ENCODE data around the gene TBL3.

The TBL3 gene

DNA sequence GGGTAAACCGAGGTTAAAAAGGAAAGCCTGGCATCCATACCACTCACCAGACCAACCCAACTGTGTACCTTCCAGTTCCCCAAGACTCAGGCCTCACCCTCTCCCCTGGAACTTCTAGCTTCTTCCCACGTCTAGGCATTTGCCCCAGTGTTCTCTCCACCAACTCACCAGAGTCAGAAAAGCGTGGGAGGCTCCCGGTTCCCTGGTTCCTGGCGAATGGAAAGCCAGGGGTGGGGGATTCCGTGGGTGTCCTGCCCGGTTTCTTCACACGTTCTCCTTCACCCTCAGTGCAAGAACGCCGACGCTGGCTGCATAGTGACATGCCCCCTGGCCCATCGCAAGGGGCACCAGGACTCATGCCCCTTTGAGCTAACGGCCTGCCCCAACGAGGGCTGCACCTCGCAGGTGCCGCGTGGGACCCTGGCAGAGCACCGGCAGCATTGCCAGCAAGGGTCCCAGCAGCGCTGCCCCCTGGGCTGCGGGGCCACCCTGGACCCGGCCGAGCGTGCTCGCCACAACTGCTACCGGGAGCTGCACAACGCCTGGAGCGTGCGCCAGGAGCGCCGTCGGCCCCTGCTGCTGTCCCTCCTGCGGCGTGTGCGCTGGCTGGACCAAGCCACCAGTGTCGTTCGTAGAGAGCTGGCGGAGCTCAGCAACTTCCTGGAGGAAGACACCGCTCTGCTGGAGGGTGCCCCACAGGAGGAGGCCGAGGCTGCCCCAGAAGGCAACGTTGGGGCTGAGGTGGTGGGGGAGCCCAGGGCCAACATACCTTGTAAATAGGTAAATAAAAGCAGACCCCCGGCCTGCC, 3.5 kb upstream of the TBL3 start:
- Histone ChIP-seq H3K4me3 (ENCODE audit: low read depth, low read length) (no peak overlapping the region), H3K27me3 (ENCODE audit: control insufficient read depth, insufficient read depth, low read length) (no peaks in the 10 kb centered on the region), H3K27ac (ENCODE audit: low read depth, low read length) (no peak overlapping the region), H3K4me1 (ENCODE audit: control insufficient read depth, insufficient read depth, low read length) (peaks cover 11% of the 10 kb centered on the region), H3K9me3 (ENCODE audit: control insufficient read depth, insufficient read depth, low read depth, low read length) (no peaks in the 10 kb centered on the region), H3K9ac (ENCODE audit: low read length) (no peak overlapping the region), H3K36me3 (ENCODE audit: control insufficient read depth, insufficient read depth, low read length) (peaks cover 9% of the 10 kb centered on the region)

DNA sequence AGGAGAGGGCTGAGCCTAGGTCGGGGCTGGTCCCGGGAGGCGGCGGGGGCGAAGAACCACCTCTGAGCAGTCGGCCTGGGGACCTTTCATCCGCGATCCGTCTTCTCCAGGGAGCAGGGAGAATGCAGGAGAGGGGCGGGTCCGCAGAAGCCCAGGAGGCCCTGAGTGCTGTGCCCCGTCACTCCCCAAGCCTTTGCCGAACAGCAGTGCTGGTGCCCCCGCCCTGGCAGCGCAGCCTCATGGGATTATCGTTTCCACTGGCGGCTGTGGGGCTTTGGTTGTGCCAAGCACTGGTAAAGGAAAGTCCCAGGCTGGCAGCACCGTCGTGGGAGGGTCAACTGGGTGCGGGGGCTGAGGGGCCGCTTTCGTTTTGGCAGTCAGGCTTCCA, 631 bp downstream of the TBL3 start:
- no peaks in the 10 kb centered on the region for H3K9me3 ChIP-seq (ENCODE audit: control insufficient read depth, insufficient read depth, low read depth, low read length)
- H3K27me3 ChIP-seq (ENCODE audit: control insufficient read depth, insufficient read depth, low read length): no peaks in the 10 kb centered on the region
- peaks cover 35% of the 10 kb centered on the region for H3K36me3 ChIP-seq (ENCODE audit: control insufficient read depth, insufficient read depth, low read length)
- peak overlapping the region; percentile 62; the same call in 1 of the 2 replicates for H3K27ac ChIP-seq (ENCODE audit: low read depth, low read length)
- H3K4me1 ChIP-seq (ENCODE audit: control insufficient read depth, insufficient read depth, low read length): peaks cover 6% of the 10 kb centered on the region; the same call in 1 of the 2 replicates
- H3K9ac ChIP-seq (ENCODE audit: low read length): peak overlapping the region; percentile 88
- peak overlapping the region; percentile 94 for H3K4me3 ChIP-seq (ENCODE audit: low read depth, low read length)

DNA sequence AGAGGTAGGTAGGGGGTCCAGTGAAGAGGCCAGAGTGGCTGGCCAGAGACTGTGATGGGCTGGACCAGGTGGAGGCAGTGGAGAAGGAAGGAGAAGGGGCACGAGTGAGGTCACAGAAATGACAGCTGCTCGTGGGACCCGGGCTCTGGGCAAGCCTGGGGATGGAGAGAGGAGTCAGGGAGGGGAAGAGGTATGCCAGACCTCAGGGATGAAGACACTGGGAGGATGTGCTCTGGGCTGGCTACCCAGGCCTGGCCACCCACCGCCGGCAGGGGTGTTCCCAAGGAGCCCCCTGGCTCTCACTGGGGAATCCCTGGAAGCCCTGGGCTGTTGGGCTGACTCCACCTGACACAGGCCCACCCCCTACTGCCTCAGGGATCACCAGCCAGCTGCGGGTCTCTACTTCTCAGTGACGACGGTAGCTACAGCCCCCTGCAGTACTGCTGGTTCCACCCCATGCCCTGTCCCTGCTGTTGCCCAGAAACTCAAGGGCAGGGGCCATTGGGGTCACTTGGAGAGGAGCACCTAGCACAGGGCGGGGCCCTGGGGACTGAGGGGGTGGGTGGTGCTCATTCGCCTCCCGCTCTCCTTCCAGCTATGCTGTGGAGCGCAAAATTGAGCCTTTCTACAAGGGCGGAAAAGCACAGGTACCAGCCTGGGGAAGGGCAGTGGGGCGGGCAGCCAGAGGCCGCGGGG, 1.8 kb downstream of the TBL3 start:
- Histone ChIP-seq H3K9ac (ENCODE audit: low read length) (no peak overlapping the region), H3K27ac (ENCODE audit: low read depth, low read length) (no peak overlapping the region), H3K27me3 (ENCODE audit: control insufficient read depth, insufficient read depth, low read length) (no peaks in the 10 kb centered on the region; the same call in 1 of the 2 replicates), H3K36me3 (ENCODE audit: control insufficient read depth, insufficient read depth, low read length) (peaks cover 43% of the 10 kb centered on the region), H3K4me1 (ENCODE audit: control insufficient read depth, insufficient read depth, low read length) (peaks cover 7% of the 10 kb centered on the region), H3K9me3 (ENCODE audit: control insufficient read depth, insufficient read depth, low read depth, low read length) (no peaks in the 10 kb centered on the region), H3K4me3 (ENCODE audit: low read depth, low read length) (no peak overlapping the region)

DNA sequence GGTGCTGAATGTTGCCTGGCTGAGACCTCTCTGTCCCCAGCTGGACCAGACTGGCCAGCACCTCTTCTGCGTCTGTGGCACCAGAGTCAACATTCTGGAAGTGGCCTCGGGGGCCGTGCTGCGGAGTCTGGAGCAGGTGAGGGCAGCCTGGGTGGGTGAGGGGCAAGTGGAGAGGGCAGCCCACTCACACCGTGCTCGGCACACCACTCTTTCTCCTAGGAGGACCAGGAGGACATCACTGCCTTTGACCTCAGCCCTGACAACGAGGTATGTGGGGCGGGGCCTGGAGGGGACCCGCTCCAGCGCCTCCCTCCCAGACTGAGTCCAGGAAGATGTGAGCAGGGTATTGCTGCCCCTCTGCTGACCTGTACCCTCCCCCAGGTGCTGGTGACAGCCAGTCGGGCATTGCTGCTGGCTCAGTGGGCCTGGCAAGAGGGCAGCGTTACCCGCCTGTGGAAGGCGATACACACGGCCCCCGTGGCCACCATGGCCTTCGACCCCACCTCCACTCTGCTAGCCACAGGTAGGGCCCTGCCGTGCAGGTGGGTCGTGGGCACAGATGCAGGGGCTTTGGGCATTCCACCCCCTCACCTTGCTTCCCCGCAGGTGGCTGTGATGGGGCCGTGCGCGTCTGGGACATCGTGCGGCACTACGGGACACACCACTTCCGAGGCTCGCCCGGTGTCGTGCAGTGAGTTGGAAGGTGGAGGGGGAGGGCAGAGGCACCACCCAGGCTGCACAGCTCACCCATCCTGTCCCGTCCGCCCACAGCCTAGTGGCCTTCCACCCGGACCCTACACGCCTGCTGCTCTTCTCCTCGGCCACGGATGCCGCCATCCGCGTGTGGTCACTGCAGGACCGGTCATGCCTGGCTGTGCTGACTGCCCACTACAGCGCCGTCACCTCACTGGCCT, 2.6 kb downstream of the TBL3 start:
- Histone ChIP-seq H3K9ac (ENCODE audit: low read length) (no peak overlapping the region), H3K36me3 (ENCODE audit: control insufficient read depth, insufficient read depth, low read length) (peaks cover 43% of the 10 kb centered on the region), H3K4me1 (ENCODE audit: control insufficient read depth, insufficient read depth, low read length) (peaks cover 8% of the 10 kb centered on the region), H3K9me3 (ENCODE audit: control insufficient read depth, insufficient read depth, low read depth, low read length) (no peaks in the 10 kb centered on the region), H3K27me3 (ENCODE audit: control insufficient read depth, insufficient read depth, low read length) (peaks cover 4% of the 10 kb centered on the region), H3K27ac (ENCODE audit: low read depth, low read length) (no peak overlapping the region), H3K4me3 (ENCODE audit: low read depth, low read length) (no peak overlapping the region)

DNA sequence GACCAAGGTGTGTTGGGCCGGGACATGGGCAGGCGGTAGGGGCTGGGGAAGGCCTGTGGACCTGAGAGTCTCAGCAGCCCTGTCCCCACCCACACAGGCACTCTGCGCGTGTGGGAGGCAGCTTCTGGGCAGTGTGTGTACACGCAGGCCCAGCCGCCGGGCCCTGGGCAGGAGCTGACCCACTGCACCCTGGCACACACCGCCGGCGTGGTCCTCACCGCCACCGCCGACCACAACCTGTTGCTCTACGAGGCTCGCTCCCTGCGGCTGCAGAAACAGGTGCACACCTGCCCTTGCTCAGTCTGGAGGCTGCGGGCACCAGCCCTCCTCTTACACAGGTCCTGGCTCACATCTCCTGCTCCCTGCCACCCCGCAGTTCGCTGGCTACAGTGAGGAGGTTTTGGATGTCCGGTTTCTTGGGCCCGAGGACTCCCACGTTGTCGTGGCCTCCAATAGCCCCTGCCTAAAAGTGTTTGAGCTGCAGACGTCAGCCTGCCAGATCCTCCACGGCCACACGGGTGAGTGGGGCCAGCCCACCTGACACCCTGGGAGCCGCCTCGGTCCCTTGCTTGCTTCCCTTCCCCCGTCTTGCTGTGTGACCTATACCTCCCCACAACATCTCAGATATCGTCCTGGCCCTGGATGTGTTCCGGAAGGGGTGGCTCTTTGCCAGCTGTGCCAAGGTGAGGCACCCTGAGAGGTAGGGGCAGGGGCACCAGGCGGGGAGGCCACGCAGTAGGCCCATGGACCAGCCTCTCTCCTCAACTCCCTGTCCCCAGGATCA, 3.8 kb downstream of the TBL3 start:
- H3K36me3 ChIP-seq (ENCODE audit: control insufficient read depth, insufficient read depth, low read length): peaks cover 43% of the 10 kb centered on the region
- H3K4me3 ChIP-seq (ENCODE audit: low read depth, low read length): no peak overlapping the region
- H3K4me1 ChIP-seq (ENCODE audit: control insufficient read depth, insufficient read depth, low read length): peaks cover 14% of the 10 kb centered on the region
- H3K9me3 ChIP-seq (ENCODE audit: control insufficient read depth, insufficient read depth, low read depth, low read length): no peaks in the 10 kb centered on the region
- no peak overlapping the region for H3K27ac ChIP-seq (ENCODE audit: low read depth, low read length)
- no peak overlapping the region for H3K9ac ChIP-seq (ENCODE audit: low read length)
- H3K27me3 ChIP-seq (ENCODE audit: control insufficient read depth, insufficient read depth, low read length): peaks cover 16% of the 10 kb centered on the region

GRCh38 chr16:1976216-1976520, 4.3 kb downstream of the TBL3 start:
- Histone ChIP-seq H3K9ac (ENCODE audit: low read length) (no peak overlapping the region), H3K9me3 (ENCODE audit: control insufficient read depth, insufficient read depth, low read depth, low read length) (no peaks in the 10 kb centered on the region), H3K4me3 (ENCODE audit: low read depth, low read length) (no peak overlapping the region), H3K36me3 (ENCODE audit: control insufficient read depth, insufficient read depth, low read length) (peaks cover 43% of the 10 kb centered on the region), H3K27ac (ENCODE audit: low read depth, low read length) (no peak overlapping the region), H3K4me1 (ENCODE audit: control insufficient read depth, insufficient read depth, low read length) (peaks cover 17% of the 10 kb centered on the region), H3K27me3 (ENCODE audit: control insufficient read depth, insufficient read depth, low read length) (peaks cover 21% of the 10 kb centered on the region)

GRCh38 chr16:1976951-1977874, 5.4 kb downstream of the TBL3 start:
- Histone ChIP-seq H3K36me3 (ENCODE audit: control insufficient read depth, insufficient read depth, low read length) (peaks cover 43% of the 10 kb centered on the region), H3K9ac (ENCODE audit: low read length) (no peak overlapping the region), H3K27ac (ENCODE audit: low read depth, low read length) (no peak overlapping the region), H3K4me3 (ENCODE audit: low read depth, low read length) (no peak overlapping the region), H3K4me1 (ENCODE audit: control insufficient read depth, insufficient read depth, low read length) (peaks cover 27% of the 10 kb centered on the region), H3K27me3 (ENCODE audit: control insufficient read depth, insufficient read depth, low read length) (peaks cover 32% of the 10 kb centered on the region), H3K9me3 (ENCODE audit: control insufficient read depth, insufficient read depth, low read depth, low read length) (no peaks in the 10 kb centered on the region)

- Histone ChIP-seq H3K9ac (ENCODE audit: low read length) (no peak overlapping the region), H3K4me1 (ENCODE audit: control insufficient read depth, insufficient read depth, low read length) (peaks cover 24% of the 10 kb centered on the region), H3K27ac (ENCODE audit: low read depth, low read length) (no peak overlapping the region), H3K27me3 (ENCODE audit: control insufficient read depth, insufficient read depth, low read length) (peaks cover 38% of the 10 kb centered on the region), H3K36me3 (ENCODE audit: control insufficient read depth, insufficient read depth, low read length) (peaks cover 43% of the 10 kb centered on the region), H3K9me3 (ENCODE audit: control insufficient read depth, insufficient read depth, low read depth, low read length) (no peaks in the 10 kb centered on the region), H3K4me3 (ENCODE audit: low read depth, low read length) (no peak overlapping the region)
Observed at GRCh38 chr16:1977875-1978268, 6.0 kb downstream of the TBL3 start.

DNA sequence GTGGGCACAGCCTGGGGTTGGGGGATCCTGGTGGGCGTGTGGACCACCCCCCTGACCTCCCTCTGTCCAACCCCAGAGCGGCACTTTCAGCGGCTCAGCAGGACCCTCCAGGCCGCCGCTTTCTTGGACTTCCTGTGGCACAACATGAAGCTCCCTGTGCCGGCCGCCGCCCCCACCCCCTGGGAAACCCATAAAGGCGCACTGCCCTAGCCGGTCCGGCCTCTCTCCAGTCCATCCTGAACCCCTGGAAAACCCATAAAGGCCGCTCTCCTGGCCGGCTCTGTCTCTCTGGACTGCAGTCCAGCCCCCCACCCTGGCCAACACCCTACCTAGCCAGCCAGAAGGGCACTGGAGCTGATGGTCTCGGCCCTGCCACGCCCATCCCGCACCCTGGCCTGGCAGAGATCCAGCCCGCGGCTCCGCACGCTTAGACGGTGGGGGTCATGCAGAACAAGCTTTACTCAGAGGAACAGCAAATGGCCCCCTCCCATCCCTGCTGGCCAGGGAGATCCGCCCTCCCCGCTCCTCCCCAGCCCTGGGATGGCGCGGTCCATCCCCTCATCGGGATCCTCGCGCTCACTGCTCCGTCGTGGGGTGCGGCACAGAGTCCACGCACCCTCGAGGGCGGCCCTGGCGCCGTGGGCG, 6.7 kb downstream of the TBL3 start:
- no peak overlapping the region for H3K27ac ChIP-seq (ENCODE audit: low read depth, low read length)
- H3K27me3 ChIP-seq (ENCODE audit: control insufficient read depth, insufficient read depth, low read length): peaks cover 43% of the 10 kb centered on the region
- H3K9ac ChIP-seq (ENCODE audit: low read length): no peak overlapping the region
- peak overlapping the region; percentile 69 for H3K4me3 ChIP-seq (ENCODE audit: low read depth, low read length)
- H3K4me1 ChIP-seq (ENCODE audit: control insufficient read depth, insufficient read depth, low read length): peaks cover 28% of the 10 kb centered on the region
- H3K36me3 ChIP-seq (ENCODE audit: control insufficient read depth, insufficient read depth, low read length): peaks cover 43% of the 10 kb centered on the region
- H3K9me3 ChIP-seq (ENCODE audit: control insufficient read depth, insufficient read depth, low read depth, low read length): no peaks in the 10 kb centered on the region

Data from HUES6 (cell line).